DMS114 treated with DMSO at 0.1 percent for 48 hours (cell line): ENCODE data around the gene SYNJ2.

ENCODE experiments used
- DNase-seq: peaks from one replicate; lab custom pipeline; 2025; ENCODE audit not compliant: unreplicated experiment; lab: John Stamatoyannopoulos, UW

Gene SYNJ2

GRCh38 chr6:157978021-157978783, 3.5 kb upstream of the SYNJ2 start:
- DNase-seq: no peak

DNA sequence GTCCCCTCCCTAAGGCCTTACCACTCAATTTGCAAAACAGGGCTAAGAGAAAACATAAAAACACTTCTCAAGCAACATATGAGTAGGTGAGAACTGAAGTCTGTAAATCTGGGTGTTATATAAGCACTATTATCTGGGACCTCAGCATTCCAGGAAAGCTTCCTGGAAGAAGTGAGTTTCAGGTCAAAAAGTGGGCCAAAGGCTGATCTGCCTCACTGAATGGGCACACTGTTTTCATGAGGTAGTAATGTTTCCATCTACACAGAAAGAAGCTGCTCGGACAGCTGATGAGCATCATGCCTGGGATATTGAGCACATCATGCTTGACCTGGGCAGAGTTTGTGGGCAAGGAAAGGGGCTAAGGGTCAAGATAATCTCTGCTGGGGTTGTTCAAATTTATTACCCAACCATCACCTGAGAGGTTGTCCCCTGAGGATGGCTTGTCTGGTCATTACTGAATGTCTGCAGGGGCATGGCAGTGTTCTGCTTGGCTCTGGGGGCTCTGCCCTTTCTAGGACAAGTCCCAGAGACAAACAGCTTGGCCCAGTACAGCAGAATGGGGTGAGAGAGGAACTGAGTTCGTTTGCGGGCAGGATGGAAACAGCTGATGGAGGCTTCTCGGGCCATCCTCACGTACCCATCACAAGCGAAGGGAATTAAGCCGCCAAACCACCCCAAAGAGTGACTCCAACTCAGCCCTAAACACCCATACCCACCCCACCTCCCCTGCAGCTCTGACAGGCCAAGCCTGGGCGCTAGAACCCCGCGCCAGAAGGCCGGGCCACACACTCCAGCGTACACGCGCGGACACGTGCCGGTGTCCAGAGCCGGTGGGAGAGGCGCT, 1.2 kb upstream of the SYNJ2 start:
- DNase-seq: no peak

GRCh38 chr6:157981132-157981394, 600 bp upstream of the SYNJ2 start:
- no peak for DNase-seq

DNA sequence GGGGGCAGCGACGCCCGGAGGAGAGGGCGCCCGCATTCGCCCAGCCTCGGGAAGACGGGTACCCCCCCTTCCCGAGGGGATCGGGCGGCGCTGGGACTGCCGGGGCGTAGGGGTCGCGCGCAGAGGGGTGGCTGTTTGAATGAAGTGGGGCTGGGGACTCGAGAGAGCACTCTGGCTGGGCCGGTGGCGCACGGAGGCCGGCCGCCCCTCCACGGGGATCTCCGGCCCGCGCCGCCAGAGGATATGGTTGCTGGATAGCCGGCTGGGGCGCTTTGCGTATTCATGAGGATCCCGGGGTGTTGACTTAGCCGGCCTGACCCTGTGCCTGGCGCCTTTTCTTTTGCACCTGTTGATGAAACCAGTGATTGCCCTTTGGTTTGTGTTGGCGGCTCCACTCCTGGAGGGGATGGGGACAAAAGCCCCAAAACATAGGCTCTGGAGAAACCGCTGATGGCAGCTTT, 469 bp downstream of the SYNJ2 start:
- no peak for DNase-seq

DNA sequence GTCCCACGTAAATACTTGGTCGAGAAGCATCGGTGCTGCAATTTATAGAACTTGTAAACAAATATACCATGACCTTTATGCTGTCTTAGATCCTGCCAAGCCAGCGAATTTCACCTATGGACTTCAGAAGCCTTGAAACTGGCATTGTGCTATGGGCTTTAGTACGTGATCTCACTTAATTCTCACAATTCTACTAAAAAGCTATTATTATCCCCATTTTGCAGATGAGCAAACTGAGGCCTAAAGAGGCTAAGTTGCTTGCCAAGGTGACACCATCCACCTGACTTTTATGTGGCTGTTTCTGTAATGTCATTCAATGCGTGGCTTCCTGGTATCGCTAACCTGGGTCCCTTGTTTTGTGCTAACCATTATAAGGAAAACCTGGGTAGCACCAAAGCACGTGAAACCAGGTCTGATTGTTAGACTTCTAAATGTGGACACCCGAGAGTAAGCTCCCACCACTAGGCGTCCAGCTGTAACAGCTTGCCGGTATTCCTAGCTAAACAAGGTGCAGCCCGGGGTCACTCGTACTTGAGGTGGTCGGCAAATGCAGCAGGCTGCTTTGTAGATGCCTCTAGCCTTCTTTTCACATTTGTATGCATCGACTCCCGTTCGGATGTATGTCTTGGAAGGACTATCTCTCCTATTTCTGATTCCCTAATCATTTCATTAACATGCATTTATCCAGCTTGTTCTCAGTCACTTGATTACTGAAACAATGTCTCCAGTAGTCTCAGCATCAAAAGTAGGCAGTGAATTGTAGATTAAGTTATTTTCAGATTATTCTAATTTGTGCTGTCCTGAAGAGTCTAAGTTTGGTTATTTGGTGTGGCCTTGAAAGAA, 1.1 kb downstream of the SYNJ2 start:
- DNase-seq: no peak

GRCh38 chr6:157983406-157984119, 1.9 kb downstream of the SYNJ2 start:
- no peak for DNase-seq

DNA sequence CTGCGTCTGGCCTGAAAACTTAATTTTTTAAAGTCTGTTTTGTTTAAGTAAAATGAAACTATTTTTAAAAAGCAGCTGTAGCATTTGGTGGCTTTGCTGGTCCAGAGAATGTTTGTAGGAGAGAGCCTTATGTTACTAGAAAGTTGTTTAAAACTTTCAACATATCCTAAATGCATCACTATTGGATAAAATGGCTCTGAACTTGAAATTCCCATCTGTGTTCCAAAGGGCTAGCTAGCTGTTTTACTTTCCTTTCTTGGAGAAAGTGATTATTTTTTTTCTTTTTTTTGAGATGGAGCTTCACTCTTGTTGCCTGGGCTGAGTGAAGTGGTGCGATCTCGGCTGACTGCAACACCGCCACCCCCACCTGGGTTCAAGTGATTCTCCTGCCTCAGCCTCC, 2.5 kb downstream of the SYNJ2 start:
- DNase-seq: no peak

DNA sequence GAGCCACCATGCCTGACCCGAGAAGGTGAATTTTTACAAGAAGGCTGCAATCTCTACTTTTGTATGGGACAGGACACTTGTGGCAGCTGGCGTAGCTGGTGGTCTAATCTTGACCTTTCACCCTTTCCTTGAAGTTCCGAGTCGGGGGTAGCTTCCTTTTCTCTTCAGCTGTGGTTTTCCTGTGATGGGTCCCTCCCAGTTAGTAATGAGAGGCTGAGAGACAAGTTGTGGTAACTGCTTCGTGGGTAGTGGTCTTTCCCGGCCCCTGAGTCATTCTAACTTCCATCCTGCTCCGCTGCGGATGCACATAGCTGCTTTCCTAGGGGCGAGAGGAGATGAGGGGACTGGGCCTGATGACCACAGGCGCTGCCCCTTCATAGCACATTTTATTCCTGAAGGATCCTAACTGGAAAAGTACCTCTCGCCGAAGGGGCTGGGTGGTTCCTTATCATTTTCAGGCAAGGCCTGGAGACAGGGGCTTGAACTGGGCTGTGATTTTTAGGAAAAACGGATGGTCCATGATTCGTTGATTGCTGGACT, 3.1 kb downstream of the SYNJ2 start:
- DNase-seq: no peak

DNA sequence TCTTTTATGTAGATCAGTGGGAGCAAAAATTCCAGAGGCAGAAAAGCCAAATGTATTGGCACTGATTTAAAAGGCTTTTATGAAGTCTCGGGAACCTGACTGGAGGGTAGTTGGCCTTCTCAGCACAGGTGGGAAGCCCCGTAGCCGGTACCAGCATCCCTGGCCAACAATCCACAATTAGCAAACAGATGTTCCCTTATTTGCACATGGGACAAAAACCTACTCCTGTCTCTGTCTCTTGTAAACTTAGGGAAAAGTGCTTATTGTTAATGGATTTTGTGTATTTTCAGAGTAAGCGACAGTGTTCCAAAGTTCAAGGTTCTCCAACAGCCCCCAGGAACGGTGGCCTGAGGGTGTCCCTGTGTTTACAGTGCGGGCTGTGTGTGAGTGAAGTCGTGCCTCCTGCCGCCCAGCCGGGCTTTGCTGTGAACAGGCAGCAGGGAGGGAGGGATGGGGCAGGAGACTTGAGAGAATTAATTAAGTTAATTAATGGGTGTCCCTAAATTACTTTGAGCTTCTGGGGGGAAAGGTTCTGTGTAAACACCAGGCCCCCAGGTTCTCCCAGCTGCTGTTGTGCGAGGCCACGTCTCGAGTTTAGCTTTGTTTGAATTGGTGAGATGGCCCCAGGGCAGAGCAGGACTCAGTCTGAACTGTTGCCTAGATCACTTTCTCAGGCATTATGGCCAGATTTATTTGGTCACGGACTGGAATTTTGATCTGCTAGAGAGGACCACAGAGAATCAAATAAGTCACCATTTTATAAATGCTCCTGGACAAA, 3.9 kb downstream of the SYNJ2 start:
- no peak for DNase-seq

GRCh38 chr6:157987788-157988699, 6.4 kb downstream of the SYNJ2 start:
- no peak for DNase-seq

GRCh38 chr6:157988700-157989063, 7.0 kb downstream of the SYNJ2 start:
- no peak for DNase-seq

- DNase-seq: no peak
Measured at GRCh38 chr6:157989541-157990289, 8.1 kb downstream of the SYNJ2 start.

- DNase-seq: no peak
Measured at GRCh38 chr6:157990321-157991066, 8.8 kb downstream of the SYNJ2 start.

DNA sequence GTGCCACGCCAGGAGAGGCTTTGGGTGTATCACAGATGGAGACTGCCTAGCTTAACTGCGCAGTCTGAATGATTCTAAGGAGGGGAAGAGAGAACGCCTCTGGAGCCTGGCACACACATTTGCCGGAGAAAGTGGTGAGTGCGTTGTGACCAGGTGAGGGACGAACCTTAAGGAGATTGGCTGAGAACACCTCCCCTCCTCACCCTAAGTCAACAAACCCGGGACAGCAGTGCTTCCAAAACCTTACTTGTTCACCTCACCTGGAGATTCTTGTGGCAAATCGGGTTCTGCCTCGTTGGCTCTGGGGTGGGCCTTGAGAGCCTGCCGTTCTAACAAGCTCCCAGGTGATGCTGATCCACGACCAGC, 9.4 kb downstream of the SYNJ2 start:
- DNase-seq: no peak

DNA sequence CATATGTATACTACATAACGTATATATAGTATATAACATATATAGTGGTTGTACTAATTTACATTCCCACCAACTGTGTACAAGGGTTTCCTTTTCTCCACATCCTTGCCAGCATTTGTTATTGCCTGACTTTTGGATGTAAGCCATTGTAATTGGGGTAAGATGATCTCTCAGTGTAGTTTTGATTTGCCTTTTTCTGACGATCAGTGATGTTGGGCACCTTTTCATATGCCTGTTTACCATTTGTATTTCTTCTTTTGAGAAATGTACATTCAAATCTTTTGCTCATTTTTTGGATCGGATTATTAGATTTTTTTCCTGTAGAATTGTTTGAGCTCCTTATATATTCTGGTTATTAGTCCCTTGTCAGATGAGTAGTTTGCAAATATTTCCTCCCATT, 11.4 kb downstream of the SYNJ2 start:
- DNase-seq: no peak

GRCh38 chr6:157994125-157994795, 12.6 kb downstream of the SYNJ2 start:
- no peak for DNase-seq

DNA sequence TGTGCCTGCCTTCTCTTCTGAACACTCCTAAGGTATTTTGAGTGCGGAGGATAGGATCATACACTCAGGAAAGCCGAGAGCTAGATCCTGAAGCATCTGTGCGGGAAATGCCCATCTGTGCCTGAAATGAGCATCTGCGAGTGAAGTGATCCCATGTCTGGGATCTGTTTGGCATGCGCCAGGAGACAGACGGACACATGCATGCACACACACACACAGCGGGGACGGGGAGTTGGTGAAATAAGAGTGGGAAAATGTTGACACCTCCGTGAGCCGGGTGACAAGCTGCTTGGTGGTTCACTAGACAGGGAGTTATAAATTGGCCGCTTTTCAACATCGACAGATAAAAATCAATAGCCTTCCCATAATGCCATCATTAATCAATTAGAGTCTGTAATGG, 13.8 kb downstream of the SYNJ2 start:
- DNase-seq: no peak
